Glutamatergic neuron (in vitro differentiated cells): ENCODE measurements around the gene TMEM184A. TPM values are rescaled to one million over a fixed set of nuclear protein-coding genes. Genes with fewer than 3 reads are reported as not detected.
A peak's percentile ranks its signal among the peaks of the same experiment; 100 is the strongest.

Experiments used
- DNase-seq: peaks from one replicate; pipeline ENCODE4 v3.0.0; 2022
- H3K27ac Mint-ChIP-seq: one replicate; pipeline ENCODE4 v1.8.0; 2020; ENCODE audit warnings: mild to moderate bottlenecking, mixed read lengths, inconsistent platforms; ENCODE audit not compliant: unreplicated experiment
- H3K27me3 Mint-ChIP-seq: one replicate; pipeline ENCODE4 v1.8.0; 2020; ENCODE audit warnings: mild to moderate bottlenecking, moderate library complexity, mixed read lengths, inconsistent platforms; ENCODE audit not compliant: unreplicated experiment
- H3K36me3 Mint-ChIP-seq: one replicate; pipeline ENCODE4 v1.8.0; 2020; ENCODE audit warnings: mild to moderate bottlenecking, mixed read lengths, inconsistent platforms; ENCODE audit not compliant: unreplicated experiment
- H3K4me1 Mint-ChIP-seq: one replicate; pipeline ENCODE4 v1.8.0; 2020; ENCODE audit warnings: mild to moderate bottlenecking, low read depth, mixed read lengths, inconsistent platforms; ENCODE audit not compliant: unreplicated experiment
- H3K4me3 Mint-ChIP-seq: one replicate; pipeline ENCODE4 v1.8.0; 2020; ENCODE audit warnings: mild to moderate bottlenecking, mixed read lengths, inconsistent platforms; ENCODE audit not compliant: unreplicated experiment
- H3K9me3 Mint-ChIP-seq: one replicate; pipeline ENCODE4 v1.8.0; 2020; ENCODE audit warnings: mild to moderate bottlenecking, moderate library complexity, mixed read lengths, inconsistent platforms; ENCODE audit not compliant: unreplicated experiment
- CTCF ChIP-seq: fragments of 200-600 bp; sonication (generic); IDR thresholded peaks from one replicate; pipeline ENCODE4 v1.5.0; 2021; ENCODE audit not compliant: partially characterized antibody, unreplicated experiment
- total RNA-seq: library from RNA; stranded (reverse); fragmentation: NEBNext Ultra II Directional; extraction: Animal tissue kit (Norgen Biotek cat#: 25700); gene quantifications from one replicate; pipeline ENCODE4 v1.2.1, GENCODE V29; 2021; ENCODE audit not compliant: unreplicated experiment

The TMEM184A gene
- total RNA-seq, 1 donor from 2014 or later = 20.7 TPM

- Mint-ChIP-seq H3K27ac (no peak overlapping the region), H3K27me3 (peaks cover 18% of the 10 kb centered on the region), H3K36me3 (no peaks in the 10 kb centered on the region), H3K4me3 (no peak overlapping the region), H3K4me1 (peaks cover 17% of the 10 kb centered on the region), H3K9me3 (peaks cover 12% of the 10 kb centered on the region)
- no peak for TF ChIP-seq CTCF
- no peak for DNase-seq
Measured at GRCh38 chr7:1557006-1557405, 1.0 kb upstream of the TMEM184A start.

- DNase-seq = peak; percentile 85
- TF ChIP-seq CTCF = no peak
- H3K9me3 Mint-ChIP-seq = peaks cover 9% of the 10 kb centered on the region
- peak overlapping the region; percentile 70 for H3K27ac Mint-ChIP-seq
- H3K4me3 Mint-ChIP-seq = peak overlapping the region; percentile 52
- H3K27me3 Mint-ChIP-seq = peaks cover 14% of the 10 kb centered on the region
- H3K4me1 Mint-ChIP-seq = peaks cover 12% of the 10 kb centered on the region
- H3K36me3 Mint-ChIP-seq = no peaks in the 10 kb centered on the region
Measured at GRCh38 chr7:1555046-1555812, 776 bp downstream of the TMEM184A start.

GRCh38 chr7:1554333-1555045 is 1.5 kb downstream of the TMEM184A start:
- Mint-ChIP-seq H3K36me3 (no peaks in the 10 kb centered on the region), H3K27ac (peak overlapping the region; percentile 70), H3K9me3 (peaks cover 9% of the 10 kb centered on the region), H3K4me3 (no peak overlapping the region), H3K4me1 (peaks cover 8% of the 10 kb centered on the region), H3K27me3 (peaks cover 14% of the 10 kb centered on the region)
- DNase-seq = no peak
- TF ChIP-seq CTCF = no peak

GRCh38 chr7:1553512-1554210 is 2.3 kb downstream of the TMEM184A start:
- Mint-ChIP-seq H3K27me3 (peaks cover 14% of the 10 kb centered on the region), H3K27ac (peak overlapping the region; percentile 38), H3K4me3 (no peak overlapping the region), H3K9me3 (peaks cover 9% of the 10 kb centered on the region), H3K4me1 (peaks cover 8% of the 10 kb centered on the region), H3K36me3 (no peaks in the 10 kb centered on the region)
- no peak for TF ChIP-seq CTCF
- peak; percentile 29 for DNase-seq
